ENCODE results near the gene FAM114A1.

DNA sequence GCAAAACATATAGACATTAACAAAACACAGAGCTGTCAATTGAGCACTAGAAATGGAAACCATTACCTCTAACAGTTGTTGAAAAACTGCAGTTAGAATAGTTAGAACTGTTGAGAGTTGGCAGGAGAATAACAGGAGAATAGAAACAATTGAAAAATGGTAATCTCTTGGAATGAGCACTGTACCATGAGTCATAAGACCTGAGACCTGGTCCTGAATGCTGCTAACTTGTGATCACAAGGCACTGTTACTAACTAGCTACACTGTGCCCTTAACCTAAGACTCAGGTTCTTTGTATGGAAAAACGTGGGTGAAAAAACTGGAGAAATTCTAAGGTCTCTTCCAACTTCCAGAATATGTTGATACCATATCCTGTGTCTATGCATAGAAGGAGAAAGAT, 29.3 kb downstream of the FAM114A1 start:
- TF ChIP-seq, protein P1, sequence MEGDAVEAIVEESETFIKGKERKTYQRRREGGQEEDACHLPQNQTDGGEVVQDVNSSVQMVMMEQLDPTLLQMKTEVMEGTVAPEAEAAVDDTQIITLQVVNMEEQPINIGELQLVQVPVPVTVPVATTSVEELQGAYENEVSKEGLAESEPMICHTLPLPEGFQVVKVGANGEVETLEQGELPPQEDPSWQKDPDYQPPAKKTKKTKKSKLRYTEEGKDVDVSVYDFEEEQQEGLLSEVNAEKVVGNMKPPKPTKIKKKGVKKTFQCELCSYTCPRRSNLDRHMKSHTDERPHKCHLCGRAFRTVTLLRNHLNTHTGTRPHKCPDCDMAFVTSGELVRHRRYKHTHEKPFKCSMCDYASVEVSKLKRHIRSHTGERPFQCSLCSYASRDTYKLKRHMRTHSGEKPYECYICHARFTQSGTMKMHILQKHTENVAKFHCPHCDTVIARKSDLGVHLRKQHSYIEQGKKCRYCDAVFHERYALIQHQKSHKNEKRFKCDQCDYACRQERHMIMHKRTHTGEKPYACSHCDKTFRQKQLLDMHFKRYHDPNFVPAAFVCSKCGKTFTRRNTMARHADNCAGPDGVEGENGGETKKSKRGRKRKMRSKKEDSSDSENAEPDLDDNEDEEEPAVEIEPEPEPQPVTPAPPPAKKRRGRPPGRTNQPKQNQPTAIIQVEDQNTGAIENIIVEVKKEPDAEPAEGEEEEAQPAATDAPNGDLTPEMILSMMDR (IDR thresholded peaks at IDR 0.05), result no peak
- no peak for TF ChIP-seq EP300 (IDR thresholded peaks at IDR 0.05)

All from ovary (tissue), 3 donors.